RWPE2 (cell line): ENCODE measurements around the gene GATA1.

Source experiments
- ATAC-seq: fragments of 200-7000 bp; cut with Tn5 transposase; 3 replicates; pipeline ENCODE4 v1.9.1; 2021; ENCODE audit warnings: low read depth
- DNase-seq: peaks from one replicate; pipeline ENCODE4 v3.0.0-alpha.2; 2020; ENCODE audit warnings: low spot score
- H3K27ac ChIP-seq: fragments of 450-650 bp; 2 replicates; pipeline ENCODE4 v1.5.1; 2017; ENCODE audit warnings: mild to moderate bottlenecking; ENCODE audit not compliant: poor library complexity, severe bottlenecking
- H3K27me3 ChIP-seq: fragments of 250-450 bp; sonication (Bioruptor Pico); 2 replicates; pipeline ENCODE4 v1.5.1; 2021; ENCODE audit warnings: mild to moderate bottlenecking, moderate library complexity; ENCODE audit not compliant: insufficient read depth, poor library complexity, severe bottlenecking
- H3K36me3 ChIP-seq: fragments of 250-450 bp; sonication (Bioruptor Pico); 2 replicates; pipeline ENCODE4 v1.5.1; 2020; ENCODE audit warnings: low read depth, mild to moderate bottlenecking, moderate library complexity
- H3K4me1 ChIP-seq: fragments of 250-450 bp; sonication (Bioruptor Pico); 2 replicates; pipeline ENCODE4 v1.5.1; 2021; ENCODE audit warnings: mild to moderate bottlenecking, moderate library complexity; ENCODE audit not compliant: insufficient read depth, poor library complexity, severe bottlenecking
- H3K4me3 ChIP-seq: fragments of 250-450 bp; sonication (Bioruptor Pico); 2 replicates; pipeline ENCODE4 v1.5.1; 2021; ENCODE audit warnings: mild to moderate bottlenecking, moderate library complexity; ENCODE audit not compliant: severe bottlenecking
- H3K9me3 ChIP-seq: fragments of 250-450 bp; sonication (Bioruptor Pico); 2 replicates; pipeline ENCODE4 v1.5.1; 2021; ENCODE audit warnings: mild to moderate bottlenecking, moderate library complexity; ENCODE audit not compliant: severe bottlenecking
- TF ChIP-seq, protein P1 (sequence below): fragments of 450-650 bp; IDR thresholded peaks from one replicate; pipeline ENCODE4 v1.5.1; 2017; ENCODE audit warnings: mild to moderate bottlenecking, moderate library complexity; ENCODE audit not compliant: poor library complexity, severe bottlenecking

Gene GATA1

DNA sequence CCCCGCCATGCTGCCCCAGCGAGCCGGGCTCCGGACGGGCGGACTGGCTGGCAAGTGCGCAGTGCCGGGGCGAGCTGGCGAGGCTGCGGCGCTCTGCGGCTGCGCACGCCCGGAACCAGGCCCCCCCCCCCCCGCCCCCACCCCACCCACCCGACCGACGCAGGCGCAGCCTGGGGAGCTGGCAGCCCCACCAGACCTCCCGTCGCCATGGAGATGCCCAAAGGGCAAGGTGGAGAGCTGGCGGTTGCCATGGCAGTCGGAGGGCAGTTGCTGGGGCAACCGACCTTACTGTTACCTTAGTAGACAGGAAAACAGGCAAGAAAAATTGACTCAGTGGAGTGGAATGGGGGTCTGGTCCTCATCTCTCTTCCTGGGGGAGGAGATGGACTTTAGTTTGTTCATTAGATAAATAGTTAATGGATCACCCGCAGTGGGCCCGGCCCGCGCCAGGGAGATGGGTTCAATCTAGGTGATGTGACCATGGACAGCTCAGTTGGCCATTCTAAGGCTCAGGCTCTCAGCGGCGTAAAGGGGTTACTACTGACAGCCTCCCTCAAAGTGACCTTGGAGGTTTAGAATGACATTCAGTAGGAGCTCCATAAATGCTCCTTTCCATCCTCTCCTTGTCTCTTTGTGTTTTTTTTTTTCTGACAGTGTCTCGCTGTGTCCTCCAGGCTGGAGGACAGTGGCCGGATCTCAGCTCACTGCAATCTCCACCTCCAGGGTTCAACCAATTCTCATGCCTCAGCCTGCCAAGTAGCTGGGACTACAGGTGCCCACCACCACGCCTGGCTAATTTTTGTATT is 49.3 kb downstream of the GATA1 start, which contains the start of gene PCSK1N:
TSS of gene PCSK1N (minus strand) at position 87 of the 806 bp plus-strand sequence. CDS start at position 9, 78 bp downstream.
- ATAC-seq (peak; percentile 70), DNase-seq (no peak)

DNA sequence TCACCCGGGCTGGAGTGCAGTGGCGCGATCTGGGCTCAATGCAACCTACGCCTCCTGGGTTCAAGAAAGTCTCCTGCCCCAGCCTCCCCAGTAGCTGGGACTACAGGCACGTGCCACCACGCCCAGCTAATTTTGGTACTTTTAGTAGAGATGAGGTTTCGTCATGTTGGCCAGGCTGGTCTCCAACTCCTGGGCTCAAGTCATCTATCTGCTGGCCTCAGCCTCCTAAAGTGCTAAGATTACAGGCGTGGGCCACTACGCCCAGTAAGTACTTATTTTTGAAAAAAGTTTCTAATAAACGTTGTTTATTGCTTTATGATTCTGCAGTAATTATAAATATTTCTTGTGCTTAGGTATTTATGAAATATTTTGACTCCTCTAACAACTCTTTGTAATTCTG is 53.3 kb downstream of the GATA1 start:
- TF ChIP-seq, protein P1, sequence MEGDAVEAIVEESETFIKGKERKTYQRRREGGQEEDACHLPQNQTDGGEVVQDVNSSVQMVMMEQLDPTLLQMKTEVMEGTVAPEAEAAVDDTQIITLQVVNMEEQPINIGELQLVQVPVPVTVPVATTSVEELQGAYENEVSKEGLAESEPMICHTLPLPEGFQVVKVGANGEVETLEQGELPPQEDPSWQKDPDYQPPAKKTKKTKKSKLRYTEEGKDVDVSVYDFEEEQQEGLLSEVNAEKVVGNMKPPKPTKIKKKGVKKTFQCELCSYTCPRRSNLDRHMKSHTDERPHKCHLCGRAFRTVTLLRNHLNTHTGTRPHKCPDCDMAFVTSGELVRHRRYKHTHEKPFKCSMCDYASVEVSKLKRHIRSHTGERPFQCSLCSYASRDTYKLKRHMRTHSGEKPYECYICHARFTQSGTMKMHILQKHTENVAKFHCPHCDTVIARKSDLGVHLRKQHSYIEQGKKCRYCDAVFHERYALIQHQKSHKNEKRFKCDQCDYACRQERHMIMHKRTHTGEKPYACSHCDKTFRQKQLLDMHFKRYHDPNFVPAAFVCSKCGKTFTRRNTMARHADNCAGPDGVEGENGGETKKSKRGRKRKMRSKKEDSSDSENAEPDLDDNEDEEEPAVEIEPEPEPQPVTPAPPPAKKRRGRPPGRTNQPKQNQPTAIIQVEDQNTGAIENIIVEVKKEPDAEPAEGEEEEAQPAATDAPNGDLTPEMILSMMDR: no peak
- Histone ChIP-seq H3K27ac (no peak overlapping the region), H3K9me3 (no peaks in the 10 kb centered on the region), H3K36me3 (no peaks in the 10 kb centered on the region), H3K4me1 (no peaks in the 10 kb centered on the region), H3K4me3 (no peak overlapping the region), H3K27me3 (no peaks in the 10 kb centered on the region)
- ATAC-seq (no peak), DNase-seq (no peak)

More for the DNA sequence above, 49.3 kb downstream of the GATA1 start, which contains the start of gene PCSK1N:
- no peaks in the 10 kb centered on the region for H3K9me3 ChIP-seq
- H3K4me1 ChIP-seq: no peaks in the 10 kb centered on the region
- H3K36me3 ChIP-seq: no peaks in the 10 kb centered on the region
- no peaks in the 10 kb centered on the region for H3K27me3 ChIP-seq
- peak within 1 kb of the TSS; percentile 53 for H3K4me3 ChIP-seq
- TF ChIP-seq, protein P1: no peak
- H3K27ac ChIP-seq: no peak within 1 kb of the TSS
